ENCODE results near the gene PLPP1.
"Not testable (repeated sequence)": the region's sequence is repeated elsewhere in the genome, so short reads cannot be mapped to it uniquely, and the experiment has no call there.

Gene PLPP1

DNA sequence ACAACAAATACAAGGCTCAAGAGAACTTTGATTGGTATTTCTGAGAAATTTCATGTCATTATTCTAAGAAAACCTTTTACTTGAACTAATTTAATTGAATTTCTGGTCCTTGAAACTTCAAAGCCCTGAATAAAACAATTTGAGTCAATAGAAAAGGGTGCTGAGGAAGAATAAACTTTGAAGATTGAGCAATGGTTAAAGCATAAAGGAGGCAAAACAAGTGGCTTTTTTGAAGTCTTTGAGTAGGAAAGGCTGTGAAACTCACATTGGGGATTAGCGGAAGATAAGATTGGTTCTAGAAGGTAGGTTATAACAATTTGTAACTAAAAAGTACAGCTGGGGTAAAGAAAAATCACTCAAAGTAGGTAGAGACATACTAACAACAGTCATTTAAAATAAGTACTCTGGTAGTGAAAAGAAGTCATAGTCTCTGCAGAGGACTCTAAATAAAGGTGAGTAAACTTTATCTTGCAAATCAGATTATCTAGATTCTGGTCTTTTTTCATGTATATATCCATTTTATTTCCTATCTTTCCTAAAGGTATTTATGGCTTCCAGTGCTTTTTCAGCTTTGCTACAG, 6.4 kb upstream of the PLPP1 start:
- peak in 3 of 6 experiments; percentile 21 to 34 (median 25) for DNase-seq

DNA sequence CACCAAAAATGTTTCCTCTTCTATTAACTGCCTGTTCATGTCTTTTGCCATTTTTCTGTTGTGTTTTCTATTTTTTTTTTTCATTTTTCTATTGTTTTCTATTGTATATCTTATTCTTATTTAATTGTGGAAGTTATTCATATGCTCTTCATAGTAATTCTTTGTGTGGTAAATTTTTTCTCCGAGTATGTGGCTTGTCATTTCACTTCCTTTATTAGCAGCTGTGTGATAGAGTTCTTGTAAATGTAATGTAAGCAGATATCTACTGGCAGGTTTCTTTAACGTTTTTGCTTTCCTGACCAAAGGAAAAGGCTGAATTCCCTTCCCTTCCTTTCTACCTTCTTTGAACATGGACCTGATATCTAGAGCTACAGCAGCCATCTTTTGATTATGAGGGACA, 5.8 kb upstream of the PLPP1 start:
- DNase-seq, result no peak

DNA sequence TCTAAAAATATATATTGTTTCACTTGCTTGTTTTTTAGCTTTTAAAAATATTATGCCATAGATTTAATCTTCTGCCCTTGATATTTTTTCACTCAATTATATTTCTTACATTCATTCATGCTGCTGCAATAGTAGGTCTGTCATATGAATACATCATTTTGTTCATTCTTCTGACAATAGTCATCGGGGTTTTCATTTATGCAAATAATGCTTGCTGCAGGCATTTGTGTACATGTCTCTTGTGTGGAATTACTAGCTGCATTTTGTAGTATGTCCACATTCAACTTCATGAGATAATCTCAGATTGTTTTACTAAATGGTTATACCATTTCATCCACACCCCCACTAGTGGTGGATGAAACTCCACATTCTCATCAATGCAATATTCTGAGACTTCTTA, 5.3 kb upstream of the PLPP1 start:
- DNase-seq, result no peak

DNA sequence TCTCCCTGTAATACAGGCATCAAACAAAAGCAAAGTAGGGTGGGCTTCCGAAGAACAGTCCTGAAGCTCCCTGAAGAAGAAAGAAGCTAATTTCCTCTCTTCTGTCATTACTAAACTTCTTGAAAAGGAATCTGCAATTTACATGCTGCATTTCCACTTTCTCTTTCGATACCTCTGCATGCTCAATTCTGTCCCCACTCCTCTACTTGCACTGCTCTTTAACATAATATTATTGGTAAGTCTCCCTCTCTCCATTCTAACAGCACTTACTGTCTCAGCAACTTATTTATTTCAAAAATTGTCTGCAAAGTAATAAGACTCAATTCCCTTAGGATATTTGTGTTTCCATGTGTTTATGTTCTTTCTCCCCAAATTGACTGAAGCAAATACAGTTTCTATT, 3.9 kb upstream of the PLPP1 start:
- DNase-seq, result peak in 1 of 6 experiments; percentile 12

DNA sequence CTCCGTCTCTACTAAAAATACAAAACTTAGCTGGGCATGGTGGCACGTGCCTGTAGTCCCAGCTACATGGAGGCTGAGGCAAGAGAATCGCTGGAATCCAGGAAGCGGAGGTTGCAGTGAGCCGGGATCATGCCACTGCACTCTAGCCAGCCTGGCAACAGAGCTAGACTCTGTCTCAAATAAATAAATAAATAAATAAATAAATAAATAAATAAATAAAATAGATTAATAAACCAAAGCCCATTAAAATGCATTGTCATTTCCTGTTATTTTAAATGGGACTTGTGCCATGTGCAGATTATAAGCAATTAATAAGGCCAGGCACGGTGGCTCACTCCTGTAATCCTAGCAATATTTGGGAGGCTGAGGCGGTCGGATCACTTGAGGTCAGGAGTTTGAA, 2.6 kb upstream of the PLPP1 start:
- DNase-seq, result not testable (repeated sequence)

DNA sequence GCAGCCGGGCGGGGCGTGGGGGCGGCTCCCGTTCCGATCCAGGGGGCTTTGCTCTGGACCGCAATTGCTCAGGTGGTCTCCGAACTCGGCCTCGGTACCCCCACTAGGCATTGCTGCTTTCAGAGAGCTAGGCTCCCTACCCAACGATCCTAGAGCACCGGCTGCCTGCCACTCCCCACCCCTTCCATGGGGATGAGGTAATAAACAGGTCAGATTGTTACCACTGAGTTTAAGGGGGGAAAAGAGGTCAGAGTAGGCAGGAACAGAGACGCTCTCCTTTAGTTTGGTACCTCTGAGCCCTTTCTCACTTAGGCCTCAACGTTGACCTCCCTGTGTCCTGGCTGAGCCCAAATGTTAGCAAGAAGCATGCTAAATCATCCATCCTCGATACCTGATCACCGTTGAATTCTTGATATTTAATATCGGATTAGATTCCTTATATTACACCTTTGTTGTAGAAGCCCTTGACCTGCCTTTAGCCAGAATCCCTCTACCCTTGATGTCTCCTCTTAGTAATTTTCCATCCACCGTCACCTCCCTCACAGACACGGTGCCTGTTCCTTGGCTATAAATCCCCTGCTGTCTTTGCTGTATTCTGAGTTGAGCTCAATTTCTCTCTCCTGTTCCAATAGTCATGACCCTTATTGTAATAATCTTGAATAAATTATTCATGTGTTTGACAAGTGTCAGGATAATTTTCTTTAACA, 588 bp upstream of the PLPP1 start:
- DNase-seq, result no peak

DNA sequence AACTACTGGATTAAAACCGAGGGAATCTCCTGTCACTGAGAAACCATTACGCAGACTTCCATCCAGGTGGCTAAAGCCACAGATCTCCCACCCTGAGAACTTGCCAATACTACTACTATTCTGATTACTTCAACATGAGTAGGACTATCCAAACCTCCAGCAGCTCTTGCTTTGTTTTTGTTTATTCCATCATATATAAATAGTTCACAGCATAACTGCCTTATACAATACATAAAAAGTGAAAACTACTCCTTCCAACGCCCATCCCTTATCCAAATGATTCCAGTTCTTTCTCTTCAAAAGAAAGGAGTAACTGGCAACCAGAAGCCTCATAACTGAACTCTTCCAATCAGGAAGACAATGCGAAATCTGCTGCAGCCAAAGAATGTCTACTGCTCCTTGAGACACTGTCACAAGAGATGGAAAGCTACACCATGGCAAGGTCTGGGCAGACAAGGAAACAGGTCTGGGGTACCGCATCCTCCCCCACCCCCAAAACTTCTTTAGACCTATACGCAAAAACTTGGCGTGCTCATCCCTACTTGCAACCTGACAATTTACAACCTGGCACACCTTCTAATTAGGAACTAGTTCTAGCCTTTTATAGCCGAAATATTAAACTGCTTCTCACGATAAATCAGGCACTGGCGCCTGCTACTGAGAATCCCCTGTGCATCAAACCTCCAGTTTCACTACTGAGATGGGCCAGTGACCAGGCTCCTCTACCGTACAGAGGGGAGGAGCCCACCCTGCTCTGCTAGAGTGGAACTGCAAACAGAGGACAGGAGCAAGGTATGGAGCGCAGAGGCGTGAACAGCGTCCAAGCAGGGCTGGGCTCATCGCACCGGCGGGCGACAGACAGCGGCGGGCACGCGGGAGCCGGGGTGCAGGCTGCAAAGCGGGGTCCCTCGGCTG, 986 bp downstream of the PLPP1 start:
- no peak for DNase-seq

DNA sequence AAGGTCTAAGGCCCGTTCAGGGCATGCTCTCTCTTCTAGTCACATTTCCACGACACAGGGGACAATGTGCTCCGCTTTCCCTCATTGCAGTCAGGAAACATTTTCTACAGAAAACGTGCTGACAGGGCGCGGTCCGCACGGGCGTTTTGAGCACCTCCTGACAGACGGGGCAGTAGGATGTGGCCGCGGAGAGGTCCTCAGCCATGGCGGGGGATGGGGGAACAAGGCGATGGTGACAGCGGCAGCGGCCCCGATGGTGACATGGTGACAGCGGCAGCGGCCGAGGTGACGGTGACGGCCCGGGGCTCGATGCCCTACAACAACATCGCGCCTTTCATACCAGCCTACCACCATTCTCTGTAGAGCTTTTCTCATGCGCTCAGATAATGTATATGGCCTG, 4.1 kb downstream of the PLPP1 start:
- no peak for DNase-seq

DNA sequence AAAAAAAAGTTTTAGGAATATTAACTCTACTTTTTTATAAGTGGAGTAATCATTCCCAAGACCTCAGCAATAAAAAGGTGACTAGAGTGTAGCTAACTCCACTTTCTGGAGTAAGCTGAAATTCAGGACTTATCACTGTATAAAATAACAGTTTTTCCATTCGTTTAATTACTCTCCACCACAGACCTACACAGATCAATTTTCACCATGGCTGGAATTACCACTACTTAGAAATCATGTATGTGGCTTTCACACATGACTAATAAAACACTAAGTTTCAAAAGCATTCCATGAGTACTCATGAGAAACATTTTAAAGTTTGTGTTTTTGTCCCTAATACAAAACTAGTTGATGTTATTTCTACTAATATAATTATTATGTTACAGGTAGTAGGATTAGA, 9.9 kb downstream of the PLPP1 start:
- no peak for DNase-seq

DNA sequence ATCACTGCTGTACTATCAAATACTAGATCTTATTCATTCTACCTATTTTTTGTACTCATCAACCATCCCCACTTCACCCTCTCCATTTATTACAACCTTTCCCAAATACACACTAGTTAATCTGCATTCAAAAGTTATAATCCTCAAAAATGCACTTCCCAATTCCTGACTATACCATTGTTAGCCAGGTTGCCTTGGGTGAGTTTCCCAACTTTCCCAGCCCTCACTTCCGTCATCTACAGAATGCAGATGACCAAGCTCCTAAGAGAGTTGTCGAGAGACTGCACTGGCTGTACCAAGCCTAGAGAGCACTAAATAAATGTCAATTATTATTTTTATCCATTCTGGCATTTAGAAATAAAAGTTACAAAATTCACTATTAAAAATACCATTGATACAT, 11.5 kb downstream of the PLPP1 start:
- DNase-seq, result no peak

DNA sequence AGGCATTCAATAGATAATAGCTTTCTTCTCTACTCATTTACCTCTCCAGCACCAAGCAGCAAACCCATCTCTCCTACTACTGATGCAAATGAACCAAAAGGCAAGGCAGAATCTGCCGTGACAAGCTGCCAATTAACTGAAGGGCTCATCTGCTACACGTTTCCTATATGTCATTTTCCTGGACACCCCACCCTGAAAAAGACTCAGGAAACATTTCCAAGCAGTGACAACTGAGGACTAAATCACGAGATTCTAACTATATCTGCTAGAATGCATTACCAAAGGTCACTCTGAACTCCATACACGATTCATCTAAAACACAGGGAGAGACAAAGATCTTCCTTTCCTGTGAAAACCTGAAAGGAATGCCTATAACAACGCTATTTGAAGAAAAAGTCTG, 12.9 kb downstream of the PLPP1 start:
- no peak for DNase-seq

DNA sequence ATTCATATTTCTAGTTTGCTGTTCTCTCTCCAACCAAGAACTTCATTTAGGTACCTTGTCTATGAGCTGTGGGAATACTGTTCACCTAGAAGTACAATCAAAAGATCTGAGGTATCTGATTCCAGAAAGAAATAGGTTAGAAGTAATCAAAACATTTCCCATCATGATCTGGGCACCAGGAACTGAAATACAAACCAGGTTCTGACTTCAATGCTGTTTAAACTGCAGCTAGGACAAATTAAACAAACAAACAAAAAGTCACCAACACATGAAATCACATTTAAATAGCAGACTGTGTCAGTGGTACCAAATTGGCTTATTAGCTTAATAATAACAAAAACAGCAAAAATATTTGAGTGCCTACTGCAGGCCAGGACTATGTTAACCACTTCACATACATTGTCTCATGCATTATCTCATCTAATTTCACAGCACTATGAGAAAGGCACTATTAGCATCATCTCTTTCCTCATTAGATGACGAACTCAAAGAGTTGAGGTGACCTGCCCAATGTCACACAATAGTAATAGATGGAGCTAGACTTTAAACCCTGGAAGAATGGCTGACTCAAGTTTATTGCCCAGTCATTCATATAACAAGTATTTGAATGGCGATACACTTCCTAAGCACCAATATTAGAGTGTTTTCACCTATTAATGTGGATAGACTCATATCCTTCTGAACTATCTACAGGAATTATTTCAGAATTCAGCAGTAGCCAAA, 14.5 kb downstream of the PLPP1 start:
- DNase-seq, result no peak

DNA sequence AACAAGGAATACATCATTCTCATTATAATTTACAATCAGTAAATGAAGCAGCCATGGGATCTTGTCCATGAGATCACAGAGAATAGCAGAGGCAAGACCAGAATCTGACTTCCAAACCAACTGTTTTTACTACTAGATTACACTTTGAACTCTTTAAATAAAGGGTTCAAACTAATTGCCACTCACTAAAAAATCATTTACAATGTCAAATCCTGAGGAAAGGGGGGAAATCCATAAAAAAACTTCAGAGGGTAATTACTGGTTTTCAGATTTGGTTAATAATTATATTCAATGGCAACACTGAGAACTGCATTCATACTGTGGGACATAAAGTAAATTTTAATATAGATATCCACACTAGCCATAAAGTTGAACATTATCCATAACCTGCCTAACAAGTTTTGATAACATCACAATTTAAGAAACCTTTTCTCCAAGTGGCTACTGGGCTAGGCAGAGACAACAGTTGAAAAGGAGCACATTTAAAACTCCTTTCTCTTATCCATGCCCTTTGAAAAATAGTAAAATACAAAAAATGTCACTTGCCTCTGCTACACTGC, 15.9 kb downstream of the PLPP1 start:
- DNase-seq, result no peak

DNA sequence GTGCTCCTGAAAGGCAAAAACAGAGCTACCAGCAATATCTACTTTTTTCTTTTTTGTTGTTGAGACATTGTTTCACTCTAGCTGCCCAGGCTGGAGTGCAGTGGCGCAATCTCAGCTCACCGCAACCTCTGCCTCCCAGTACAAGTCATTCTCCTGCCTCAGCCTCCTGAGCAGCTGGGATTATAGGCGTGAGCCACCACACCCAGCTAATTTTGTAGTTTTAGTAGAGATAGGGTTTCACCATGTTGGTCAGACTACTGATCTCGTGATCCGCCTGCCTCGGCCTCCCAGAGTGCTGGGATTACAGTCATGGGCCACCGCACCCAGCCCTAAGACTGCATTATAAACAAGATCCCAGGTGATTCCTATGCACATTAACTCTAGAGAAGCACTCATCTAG, 17.0 kb downstream of the PLPP1 start:
- DNase-seq, result no peak

DNA sequence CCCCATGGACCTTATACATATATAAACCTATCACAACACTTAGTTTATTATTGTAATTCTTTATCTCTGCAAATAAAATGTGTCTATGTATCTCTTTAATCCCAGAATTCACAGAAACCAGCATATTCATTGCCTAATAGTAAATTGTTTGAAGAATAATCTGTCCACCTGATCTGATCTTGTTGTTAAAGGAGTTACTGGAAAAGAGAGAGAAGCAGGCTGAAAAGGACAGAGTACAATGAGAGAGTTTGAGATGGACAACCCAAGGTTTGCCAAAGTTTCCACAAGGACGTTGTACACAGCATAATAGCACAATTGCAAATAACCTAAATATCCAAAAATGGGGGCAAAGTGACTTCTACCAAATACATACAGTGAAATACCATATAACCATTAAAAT, 23.8 kb downstream of the PLPP1 start:
- no peak for DNase-seq

DNA sequence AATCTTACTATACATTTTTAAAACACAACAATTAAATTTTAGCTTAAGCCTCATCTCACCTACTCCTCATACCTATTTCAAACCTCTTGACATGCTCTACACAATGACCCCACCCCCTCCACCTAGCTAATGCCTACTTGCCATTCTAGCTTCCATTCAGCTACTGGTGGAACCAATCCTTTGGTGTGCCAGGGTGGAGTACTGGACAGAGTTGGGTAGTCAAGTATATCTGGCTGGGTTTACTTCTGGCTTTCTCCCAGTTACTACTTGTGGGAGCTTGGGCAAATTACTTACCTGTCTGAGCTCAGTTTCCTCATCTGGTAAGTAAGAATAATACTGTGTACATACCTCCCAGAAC, 24.3 kb downstream of the PLPP1 start:
- no peak for DNase-seq

DNA sequence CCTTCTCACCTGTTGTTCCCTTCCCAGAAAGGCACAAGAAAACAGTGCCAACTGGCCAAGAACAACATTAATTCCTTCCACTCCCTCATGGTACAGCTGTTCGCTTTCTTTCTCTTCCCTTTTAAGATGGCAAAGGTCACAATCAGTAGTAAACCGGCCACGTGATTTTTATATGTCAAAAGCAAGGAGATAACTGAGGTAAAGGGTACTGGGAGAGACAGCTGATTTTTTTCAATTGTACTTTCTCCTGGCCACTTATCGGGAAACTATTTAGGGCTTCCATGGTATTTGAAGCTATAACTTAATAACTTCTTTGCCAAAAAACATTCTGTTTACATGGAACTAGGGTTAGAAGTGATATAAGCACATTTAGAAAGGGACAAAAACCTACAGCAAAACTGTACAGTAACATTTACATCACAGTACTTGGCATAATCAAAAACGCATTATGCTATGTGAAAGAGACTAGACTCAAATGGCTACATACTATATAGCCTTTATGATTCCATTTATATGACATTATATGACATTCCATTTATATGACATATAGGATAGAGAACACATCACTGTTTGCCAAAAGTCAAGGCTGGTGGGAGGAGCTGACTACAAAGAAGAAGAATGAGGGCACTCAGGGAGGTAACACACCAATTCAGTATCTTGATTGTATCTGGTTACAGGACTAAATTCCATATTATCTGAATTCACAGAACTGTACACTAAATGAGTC, 24.8 kb downstream of the PLPP1 start:
- no peak for DNase-seq

DNA sequence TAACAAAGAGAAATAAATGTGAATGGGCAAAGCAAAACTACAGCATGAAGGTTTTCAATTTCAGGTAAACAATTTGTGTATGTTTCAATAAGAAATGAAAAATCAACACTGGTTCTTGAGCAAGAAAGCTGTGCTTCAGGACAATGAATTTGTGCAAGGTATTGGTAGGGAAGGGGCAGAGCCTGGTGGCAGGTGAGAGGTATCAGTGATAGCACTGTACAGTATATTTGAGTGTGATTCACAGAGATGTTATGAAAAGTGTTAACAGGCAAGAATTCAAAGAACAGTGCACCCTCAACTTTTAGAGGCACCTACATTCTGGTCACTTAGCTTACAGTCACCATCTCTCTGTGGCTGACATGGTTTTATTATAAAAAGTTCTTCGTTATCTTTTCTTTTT, 25.7 kb downstream of the PLPP1 start:
- no peak for DNase-seq

DNA sequence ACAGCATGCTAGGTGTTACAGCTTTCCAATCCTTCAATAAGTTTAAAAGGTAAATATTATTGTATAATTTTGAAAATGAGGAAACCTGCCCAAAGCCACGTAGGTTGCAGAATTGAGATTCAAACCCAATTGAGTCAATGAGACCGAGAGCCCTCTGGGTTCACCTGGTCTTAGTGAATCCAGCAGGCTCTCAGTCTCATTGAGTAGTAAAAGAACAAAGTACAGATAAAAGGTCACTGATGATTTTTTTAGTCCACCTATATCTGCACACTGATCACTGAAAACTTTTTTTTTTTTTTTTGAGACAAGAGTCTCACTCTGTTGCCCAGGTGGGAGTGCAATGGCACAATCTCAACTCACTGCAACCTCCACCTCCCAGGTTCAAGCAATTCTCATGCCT, 27.2 kb downstream of the PLPP1 start:
- DNase-seq, result no peak

DNA sequence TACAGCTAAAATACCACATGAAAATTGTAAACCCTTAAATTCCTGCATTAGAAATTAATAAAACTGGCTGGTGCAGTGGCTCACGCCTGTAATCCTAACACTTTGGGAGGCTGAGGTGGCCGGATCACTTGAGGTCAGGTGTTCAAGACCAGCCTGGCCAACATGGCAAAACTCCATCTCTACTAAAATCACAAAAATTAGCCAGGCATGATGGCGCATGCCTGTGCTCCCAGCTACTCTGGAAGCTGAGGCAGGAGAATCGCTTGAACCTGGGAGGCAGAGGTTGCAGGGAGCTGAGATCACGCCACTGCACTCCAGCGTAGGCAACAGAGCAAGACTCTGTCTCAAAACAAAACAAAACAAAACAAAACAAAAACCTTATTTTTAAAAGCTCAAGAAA, 29.1 kb downstream of the PLPP1 start:
- not testable (repeated sequence) for DNase-seq

DNA sequence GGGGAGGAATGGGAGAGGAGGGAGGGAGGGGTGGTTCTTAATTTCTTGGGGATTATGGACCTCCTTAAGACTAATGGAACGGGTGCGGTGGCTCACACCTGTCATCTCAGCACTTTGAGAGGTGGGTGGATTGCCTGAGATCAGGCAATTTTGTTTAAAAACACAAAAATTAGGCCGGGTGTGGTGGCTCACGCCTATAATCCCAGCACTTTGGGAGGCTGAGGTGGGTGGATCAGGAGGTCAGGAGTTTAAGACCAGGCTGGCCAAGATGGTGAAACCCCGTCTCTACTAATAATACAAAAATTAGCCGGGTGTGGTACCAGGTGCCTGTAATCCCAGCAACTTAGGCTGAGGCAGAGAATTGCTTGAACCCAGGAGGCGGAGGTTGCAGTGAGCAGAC, 30.8 kb downstream of the PLPP1 start:
- DNase-seq, result not testable (repeated sequence)

DNA sequence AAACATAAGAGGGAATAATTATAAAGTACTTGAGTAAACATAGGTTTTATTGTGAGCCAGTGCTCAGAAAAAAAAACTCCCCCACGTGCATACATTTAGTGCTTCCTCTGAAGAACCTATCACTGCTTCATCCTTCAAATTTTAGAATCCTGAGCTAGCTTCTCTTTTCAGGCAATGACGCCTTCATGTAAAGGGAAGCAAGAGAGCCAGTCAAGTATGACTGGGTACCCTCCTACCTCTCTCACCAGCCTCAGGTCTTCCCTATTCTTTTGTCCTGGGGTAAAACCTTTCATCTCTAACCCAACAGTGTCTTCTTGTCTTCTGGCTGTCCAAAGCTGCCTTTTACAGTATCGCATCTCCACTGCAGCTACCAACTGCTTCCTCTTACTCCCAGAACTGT, 32.0 kb downstream of the PLPP1 start:
- no peak for DNase-seq

Measured in stimulated activated naive CD4-positive, alpha-beta T cell (primary cell).